H9 (cell line): ENCODE results near the gene TBP. TPM values are rescaled to one million over a fixed set of nuclear protein-coding genes. Genes with fewer than 3 reads are reported as not detected.

Experiments
- DNase-seq: peaks from one replicate; pipeline ENCODE4 v3.0.0-alpha.2; 2017
- H2AFZ ChIP-seq: one replicate; pipeline ENCODE4 v1.6.1; 2013; ENCODE audit warnings: mild to moderate bottlenecking, low read length, control low read depth, moderate library complexity
- H2AK5ac ChIP-seq: 2 replicates; pipeline ENCODE4 v1.6.1; 2013; ENCODE audit warnings: low read length, control low read depth, mixed read lengths; ENCODE audit not compliant: insufficient read length
- H2BK120ac ChIP-seq: one replicate; pipeline ENCODE4 v1.6.1; 2013; ENCODE audit warnings: low read depth, mild to moderate bottlenecking, low read length, control low read depth, inconsistent platforms; ENCODE audit not compliant: poor library complexity, severe bottlenecking
- H2BK12ac ChIP-seq: 2 replicates; pipeline ENCODE4 v1.6.1; 2013; ENCODE audit warnings: low read length, control low read depth, mixed read lengths, low read depth; ENCODE audit not compliant: insufficient read length
- H2BK15ac ChIP-seq: 2 replicates; pipeline ENCODE4 v1.6.1; 2013; ENCODE audit warnings: low read depth, low read length, control low read depth
- H2BK20ac ChIP-seq: one replicate; pipeline ENCODE4 v1.6.1; 2013; ENCODE audit warnings: low read depth, mild to moderate bottlenecking, low read length, control low read depth, inconsistent platforms; ENCODE audit not compliant: poor library complexity, severe bottlenecking
- H2BK5ac ChIP-seq: 2 replicates; pipeline ENCODE4 v1.6.1; 2013; ENCODE audit warnings: low read length, control low read depth, mixed read lengths; ENCODE audit not compliant: insufficient read length
- H3K14ac ChIP-seq: 2 replicates; pipeline ENCODE4 v1.6.1; 2013; ENCODE audit warnings: low read length, control low read depth; ENCODE audit not compliant: insufficient read depth
- H3K18ac ChIP-seq: 2 replicates; pipeline ENCODE4 v1.6.1; 2013; ENCODE audit warnings: low read depth, mild to moderate bottlenecking, mixed read lengths, low read length, control low read depth; ENCODE audit not compliant: insufficient read length
- H3K23ac ChIP-seq: 2 replicates; pipeline ENCODE4 v1.6.1; 2013; ENCODE audit warnings: low read length, control low read depth, mixed read lengths, low read depth; ENCODE audit not compliant: insufficient read length
- H3K23me2 ChIP-seq: 2 replicates; pipeline ENCODE4 v1.6.1; 2013; ENCODE audit warnings: low read depth, mild to moderate bottlenecking, mixed read lengths, low read length, control low read depth; ENCODE audit not compliant: insufficient read length, poor library complexity, severe bottlenecking
- H3K27ac ChIP-seq: 2 replicates; pipeline ENCODE4 v1.5.1; 2013; ENCODE audit warnings: low read length, control low read depth, mixed read lengths, low read depth; ENCODE audit not compliant: insufficient read length
- H3K27me3 ChIP-seq: 2 replicates; pipeline ENCODE4 v1.6.1; 2013; ENCODE audit warnings: low read length, control low read depth, inconsistent platforms; ENCODE audit not compliant: insufficient read depth
- H3K4ac ChIP-seq: 2 replicates; pipeline ENCODE4 v1.6.1; 2013; ENCODE audit warnings: low read depth, mild to moderate bottlenecking, control low read depth, inconsistent platforms, low read length, moderate library complexity
- H3K4me1 ChIP-seq: 2 replicates; pipeline ENCODE4 v1.6.1; 2013; ENCODE audit warnings: low read length, control low read depth, inconsistent platforms; ENCODE audit not compliant: insufficient read depth
- H3K4me2 ChIP-seq: 2 replicates; pipeline ENCODE4 v1.6.1; 2013; ENCODE audit warnings: low read length, control low read depth, mixed read lengths; ENCODE audit not compliant: insufficient read length, insufficient read depth
- H3K56ac ChIP-seq: 2 replicates; pipeline ENCODE4 v1.6.1; 2013; ENCODE audit warnings: low read depth, mild to moderate bottlenecking, mixed read lengths, low read length, control low read depth; ENCODE audit not compliant: insufficient read length
- H3K79me1 ChIP-seq: 2 replicates; pipeline ENCODE4 v1.6.1; 2013; ENCODE audit warnings: low read depth, mild to moderate bottlenecking, moderate library complexity, low read length, control low read depth, inconsistent platforms; ENCODE audit not compliant: insufficient read depth, poor library complexity, severe bottlenecking
- H3K79me2 ChIP-seq: 2 replicates; pipeline ENCODE4 v1.6.1; 2013; ENCODE audit warnings: low read length, control low read depth, inconsistent platforms; ENCODE audit not compliant: insufficient read depth
- H3K9ac ChIP-seq: 2 replicates; pipeline ENCODE4 v1.6.1; 2013; ENCODE audit warnings: low read length, control low read depth, mixed read lengths; ENCODE audit not compliant: insufficient read length; ENCODE audit errors: extremely low read depth
- H3K9me3 ChIP-seq: one replicate; pipeline ENCODE4 v1.6.1; 2013; ENCODE audit warnings: low read depth, low read length, inconsistent platforms; ENCODE audit not compliant: control insufficient read depth
- H3T11ph ChIP-seq: one replicate; pipeline ENCODE4 v1.6.1; 2013; ENCODE audit warnings: mild to moderate bottlenecking, low read length, control low read depth, inconsistent platforms
- H4K20me1 ChIP-seq: one replicate; pipeline ENCODE4 v1.6.1; 2013; ENCODE audit not compliant: control insufficient read depth, insufficient read length, insufficient read depth
- H4K5ac ChIP-seq: 2 replicates; pipeline ENCODE4 v1.6.1; 2013; ENCODE audit warnings: low read depth, mild to moderate bottlenecking, mixed read lengths, low read length, control low read depth; ENCODE audit not compliant: insufficient read length
- H4K8ac ChIP-seq: replicated peaks from 2 replicates; pipeline ENCODE4 v1.6.1; 2013; ENCODE audit warnings: low read length, control low read depth, mixed read lengths, low read depth; ENCODE audit not compliant: insufficient read length
- H4K91ac ChIP-seq: 2 replicates; pipeline ENCODE4 v1.6.1; 2013; ENCODE audit warnings: low read depth, mild to moderate bottlenecking, moderate library complexity, mixed read lengths, low read length, control low read depth; ENCODE audit not compliant: insufficient read length
- H3K27ac Mint-ChIP-seq, 3 experiments: 2 replicates in 2 of 3; 3 replicates in 1 of 3; pipeline ENCODE4 v1.8.0; 2020 to 2021; ENCODE audit warnings: mixed read lengths in 3 of 3, mild to moderate bottlenecking in 1 of 3, moderate library complexity in 1 of 3
- H3K27me3 Mint-ChIP-seq: 2 replicates; pipeline ENCODE4 v1.8.0; 2021; ENCODE audit warnings: low read depth, mild to moderate bottlenecking, moderate library complexity, mixed read lengths
- H3K36me3 Mint-ChIP-seq, 3 experiments: 2 replicates in 2 of 3; 3 replicates in 1 of 3; pipeline ENCODE4 v1.8.0; 2020 to 2021; ENCODE audit warnings: low read depth in 3 of 3, mixed read lengths in 3 of 3; ENCODE audit not compliant: insufficient read depth in 1 of 3
- H3K4me1 Mint-ChIP-seq, 2 experiments: 2 replicates each; pipeline ENCODE4 v1.8.0; 2020; ENCODE audit warnings: mixed read lengths in 2 of 2
- H3K4me3 Mint-ChIP-seq, 2 experiments: 2 replicates in 1 of 2; 3 replicates in 1 of 2; pipeline ENCODE4 v1.8.0; 2020 to 2021; ENCODE audit warnings: mild to moderate bottlenecking in 2 of 2, mixed read lengths in 2 of 2, moderate library complexity in 1 of 2
- H3K9me3 Mint-ChIP-seq, 2 experiments: 2 replicates in 1 of 2; 3 replicates in 1 of 2; pipeline ENCODE4 v1.8.0; 2020; ENCODE audit warnings: mild to moderate bottlenecking in 2 of 2, mixed read lengths in 2 of 2, moderate library complexity in 1 of 2
- CTCF ChIP-seq: fragments of 200-600 bp; sonication (generic); conservative IDR thresholded peaks from 3 replicates; pipeline ENCODE4 v1.8.0; 2021; ENCODE audit warnings: antibody characterized with exemption, mild to moderate bottlenecking
- WGBS: extraction: QIAGEN DNeasy Blood & Tissue Kit; methylation state at CpG from one replicate; pipeline ENCODE4 v1.1.7; 2013; ENCODE audit warnings: missing lambda C conversion rate, low lambda C conversion rate, mixed read lengths; ENCODE audit not compliant: insufficient read length; ENCODE audit errors: extremely low coverage; 5-methylcytosine and 5-hydroxymethylcytosine counted together
- total RNA-seq: library from RNA; stranded (reverse); gene quantifications from 2 replicates; pipeline ENCODE4 v1.2.1, GENCODE V29; 2021

Gene TBP
- total RNA-seq, 1 experiment from 2014 or later, result 22.6 TPM

GRCh38 chr6:170523256-170524171 lies 30.7 kb upstream of the TBP start:
- peaks cover 0 to 4% of the 10 kb centered on the region in 2 experiments; a peak in 2 of 5 replicates for H3K9me3 Mint-ChIP-seq
- no peak overlapping the region for H2BK12ac ChIP-seq

More at GRCh38 chr6:170523256-170524171, 30.7 kb upstream of the TBP start:
- H3K4me1 Mint-ChIP-seq, result peaks cover 8 to 12% of the 10 kb centered on the region in 2 experiments
- H3K18ac ChIP-seq, result no peak overlapping the region
- WGBS, result no CpG with 5 or more reads among the region's 9 CpGs
- H2BK20ac ChIP-seq, result no peak overlapping the region
- no peak overlapping the region for H3K4me3 Mint-ChIP-seq
- H4K20me1 ChIP-seq, result no peaks in the 10 kb centered on the region
- H2AK5ac ChIP-seq, result no peak overlapping the region
- no peaks in the 10 kb centered on the region for H3K79me1 ChIP-seq
- no peak for DNase-seq
- H3K56ac ChIP-seq, result no peak overlapping the region
- no peaks in the 10 kb centered on the region; a peak in 1 of 7 replicates for H3K36me3 Mint-ChIP-seq
- no peak overlapping the region for H3K27ac Mint-ChIP-seq
- no peak overlapping the region for H3K9ac ChIP-seq
- no peaks in the 10 kb centered on the region for H3K23me2 ChIP-seq
- H2AFZ ChIP-seq, result no peak overlapping the region
- no peak overlapping the region for H4K5ac ChIP-seq
- H3K14ac ChIP-seq, result no peak overlapping the region
- H2BK15ac ChIP-seq, result no peak overlapping the region
- H3T11ph ChIP-seq, result no peak overlapping the region
- H2BK5ac ChIP-seq, result no peak overlapping the region
- no peak overlapping the region for H4K8ac ChIP-seq
- H3K4me1 ChIP-seq, result no peaks in the 10 kb centered on the region
- H2BK120ac ChIP-seq, result no peak overlapping the region
- no peaks in the 10 kb centered on the region for H3K27me3 ChIP-seq
- peaks cover 3% of the 10 kb centered on the region; the same call in 1 of the 2 replicates for H3K27me3 Mint-ChIP-seq
- no peaks in the 10 kb centered on the region for H3K9me3 ChIP-seq
- H3K4me2 ChIP-seq, result no peak overlapping the region
- no peak overlapping the region for H3K23ac ChIP-seq
- H3K79me2 ChIP-seq, result no peaks in the 10 kb centered on the region
- TF ChIP-seq CTCF, result no peak
- H3K27ac ChIP-seq, result no peak overlapping the region
- H3K4ac ChIP-seq, result no peak overlapping the region
- no peak overlapping the region for H4K91ac ChIP-seq
